OCI-LY1 (cell line): ENCODE results near the gene ANKRD27.

Source experiments
- CTCF ChIP-seq: fragments of 200-600 bp; sonication (generic), shearing (Covaris generic); IDR thresholded peaks from 2 replicates; pipeline ENCODE4 v1.5.1; 2017; ENCODE audit warnings: mild to moderate bottlenecking, antibody characterized with exemption, low read length, moderate library complexity, mixed read lengths
- EZH2 ChIP-seq: fragments of 200-600 bp; sonication (generic), shearing (Covaris generic); IDR thresholded peaks from 2 replicates; pipeline ENCODE4 v1.8.0; 2017; ENCODE audit warnings: borderline replicate concordance, mixed run types, mild to moderate bottlenecking, antibody characterized with exemption, low read length, moderate library complexity, mixed read lengths

GRCh38 chr19:32613008-32613407, 62.0 kb downstream of the ANKRD27 start:
- TF ChIP-seq CTCF (no peak), EZH2 (no peak)
